ENCODE measurements around the gene KREMEN1. TPM values are rescaled to one million over a fixed set of nuclear protein-coding genes. Genes with fewer than 3 reads are reported as not detected.

The KREMEN1 gene
- total RNA-seq, 1 donor from 2014 or later = 1.4 TPM

GRCh38 chr22:29065468-29066190 is 7.2 kb upstream of the KREMEN1 start:
- no peak overlapping the region for H3K9ac ChIP-seq
- H4K20me1 ChIP-seq (ENCODE audit: low read depth) = no peaks in the 10 kb centered on the region
- no peaks in the 10 kb centered on the region for H3K36me3 Mint-ChIP-seq
- TF ChIP-seq EZH2phosphoT487 (IDR thresholded peaks at IDR 0.05) (no peak), CTCF (IDR thresholded peaks at IDR 0.05) (no peak), EZH2 (IDR thresholded peaks at IDR 0.05) (no peak)
- H3K4me1 Mint-ChIP-seq = peaks cover 36% of the 10 kb centered on the region
- no peaks in the 10 kb centered on the region for H3K9me3 Mint-ChIP-seq
- no peak overlapping the region for H3K4me3 ChIP-seq
- no peak overlapping the region for H2AFZ ChIP-seq (replicated peaks)
- peaks cover 6% of the 10 kb centered on the region for H3F3A ChIP-seq (ENCODE audit: low read depth)
- no peaks in the 10 kb centered on the region for H3K36me3 ChIP-seq
- H3K27ac Mint-ChIP-seq = no peak overlapping the region
- no peak overlapping the region for H3K4me3 Mint-ChIP-seq
- H3K4me2 ChIP-seq = no peak overlapping the region
- no peak for DNase-seq (ENCODE audit: low spot score)
- H3K9me3 ChIP-seq (ENCODE audit: low read depth) = no peaks in the 10 kb centered on the region
- H3K79me2 ChIP-seq (ENCODE audit: low read depth) = no peaks in the 10 kb centered on the region
- H3K27me3 ChIP-seq = peaks cover 21% of the 10 kb centered on the region
- peaks cover 10% of the 10 kb centered on the region for H3K27me3 Mint-ChIP-seq (ENCODE audit: insufficient read depth, low read depth)
- no peak overlapping the region for H3K27ac ChIP-seq
- no peaks in the 10 kb centered on the region for H3K4me1 ChIP-seq

- H3K79me2 ChIP-seq (ENCODE audit: low read depth) = no peaks in the 10 kb centered on the region
- no peaks in the 10 kb centered on the region for H3K36me3 ChIP-seq
- H3K27me3 ChIP-seq = peaks cover 58% of the 10 kb centered on the region
- no peak overlapping the region for H3K27ac Mint-ChIP-seq
- no peak overlapping the region for H3K4me3 ChIP-seq
- no peaks in the 10 kb centered on the region for H3K36me3 Mint-ChIP-seq
- no peaks in the 10 kb centered on the region for H3K4me1 ChIP-seq
- no peak for TF ChIP-seq EZH2 (IDR thresholded peaks at IDR 0.05)
- H3K27me3 Mint-ChIP-seq (ENCODE audit: insufficient read depth, low read depth) = peaks cover 16% of the 10 kb centered on the region
- no peaks in the 10 kb centered on the region for H3K9me3 Mint-ChIP-seq
- H3K4me3 Mint-ChIP-seq = no peak overlapping the region
- H3K27ac ChIP-seq = no peak overlapping the region
- no peak overlapping the region for H3K9ac ChIP-seq
- peaks cover 35% of the 10 kb centered on the region for H3K4me1 Mint-ChIP-seq
- H4K20me1 ChIP-seq (ENCODE audit: low read depth) = peaks cover 14% of the 10 kb centered on the region
- no peak overlapping the region for H3K4me2 ChIP-seq
- no peak overlapping the region for H2AFZ ChIP-seq (replicated peaks)
- DNase-seq (ENCODE audit: low spot score) = no peak
- no peaks in the 10 kb centered on the region for H3K9me3 ChIP-seq (ENCODE audit: low read depth)
- H3F3A ChIP-seq (ENCODE audit: low read depth) = peaks cover 26% of the 10 kb centered on the region
Measured at GRCh38 chr22:29069463-29069862, 3.4 kb upstream of the KREMEN1 start.

GRCh38 chr22:29070490-29070889 is 2.3 kb upstream of the KREMEN1 start:
- Histone ChIP-seq H3K4me3 (no peak overlapping the region), H3K9me3 (ENCODE audit: low read depth) (no peaks in the 10 kb centered on the region), H3K9ac (no peak overlapping the region), H3K27me3 (peaks cover 68% of the 10 kb centered on the region), H3K79me2 (ENCODE audit: low read depth) (no peaks in the 10 kb centered on the region), H3K4me2 (no peak overlapping the region), H3K4me1 (no peaks in the 10 kb centered on the region), H3F3A (ENCODE audit: low read depth) (peaks cover 29% of the 10 kb centered on the region), H4K20me1 (ENCODE audit: low read depth) (peaks cover 17% of the 10 kb centered on the region), H2AFZ (replicated peaks) (no peak overlapping the region), H3K36me3 (no peaks in the 10 kb centered on the region), H3K27ac (no peak overlapping the region)
- no peaks in the 10 kb centered on the region for H3K36me3 Mint-ChIP-seq
- TF ChIP-seq EZH2phosphoT487 (IDR thresholded peaks at IDR 0.05) (no peak), CTCF (IDR thresholded peaks at IDR 0.05) (no peak), EZH2 (IDR thresholded peaks at IDR 0.05) (no peak)
- peaks cover 44% of the 10 kb centered on the region for H3K4me1 Mint-ChIP-seq
- peak overlapping the region; percentile 79 for H3K4me3 Mint-ChIP-seq
- no peak overlapping the region for H3K27ac Mint-ChIP-seq
- no peaks in the 10 kb centered on the region for H3K9me3 Mint-ChIP-seq
- peaks cover 14% of the 10 kb centered on the region for H3K27me3 Mint-ChIP-seq (ENCODE audit: insufficient read depth, low read depth)
- DNase-seq (ENCODE audit: low spot score) = no peak

Data from neural progenitor cell (in vitro differentiated cells).